Cardiac ventricle fibroblast (primary cell): ENCODE data around the gene EPHA8. TPM values are rescaled to one million over a fixed set of nuclear protein-coding genes. Genes with fewer than 3 reads are reported as not detected.

Source experiments
- total RNA-seq: library from RNA; depleted of rRNA; stranded (reverse); fragments of >200 nt; gene quantifications from 2 replicates; pipeline ENCODE4 v1.2.3, GENCODE V29; 2015

EPHA8 gene
- not detected in 2 replicates for total RNA-seq

DNA sequence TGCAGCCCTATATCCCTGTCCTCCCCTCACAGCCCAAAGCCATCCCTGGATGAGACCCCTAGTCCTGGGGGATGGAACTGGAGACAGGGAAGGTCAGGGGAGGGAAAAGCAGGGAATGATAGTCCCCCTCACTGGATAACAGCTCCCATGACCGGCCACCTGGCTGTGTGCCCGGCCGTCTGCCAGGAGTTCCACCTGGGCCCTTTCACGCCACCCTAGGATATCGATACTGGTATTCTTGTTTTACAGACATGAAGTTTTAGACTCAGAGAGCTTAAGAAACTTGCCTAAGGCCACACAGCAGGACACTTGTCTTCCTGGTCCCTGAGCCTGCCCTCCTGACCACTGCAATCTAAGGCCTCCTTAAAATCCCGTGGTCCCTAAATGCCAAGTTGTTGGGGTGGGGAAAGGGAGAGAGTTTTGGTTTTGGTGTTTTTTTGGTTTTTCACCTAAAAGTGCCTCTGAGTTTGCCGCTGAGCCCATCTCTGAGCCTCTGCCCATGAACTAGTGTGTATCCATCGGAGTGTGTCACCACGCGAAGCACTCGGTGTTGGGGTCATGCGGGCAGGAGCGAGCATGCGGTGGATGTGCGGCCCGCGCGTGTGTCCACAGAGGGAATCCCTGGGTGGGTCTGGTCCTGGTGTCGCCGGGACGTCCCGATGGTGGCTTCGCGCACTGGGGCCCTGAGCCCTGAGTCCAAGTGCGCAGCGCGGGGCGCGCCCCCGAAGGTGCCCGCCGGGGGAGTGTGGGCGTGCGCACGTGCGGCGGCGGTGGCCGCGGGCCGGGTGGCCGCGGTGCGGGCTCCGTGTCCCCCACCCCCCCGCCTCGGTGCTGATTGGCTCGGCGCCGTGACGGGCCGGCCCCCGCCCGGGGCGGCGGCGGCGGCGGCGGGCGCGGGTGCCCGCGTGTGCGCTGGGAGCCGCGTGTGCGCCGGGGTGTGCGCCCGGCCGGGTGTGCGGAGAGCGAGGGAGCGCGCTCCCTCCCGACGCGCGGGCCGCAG lies at the start of gene EPHA8:
Gene EPHA8 (plus strand): TSS at position 906 of the 1,000 bp plus-strand sequence. CDS start 147 bp downstream, outside the sequence.

DNA sequence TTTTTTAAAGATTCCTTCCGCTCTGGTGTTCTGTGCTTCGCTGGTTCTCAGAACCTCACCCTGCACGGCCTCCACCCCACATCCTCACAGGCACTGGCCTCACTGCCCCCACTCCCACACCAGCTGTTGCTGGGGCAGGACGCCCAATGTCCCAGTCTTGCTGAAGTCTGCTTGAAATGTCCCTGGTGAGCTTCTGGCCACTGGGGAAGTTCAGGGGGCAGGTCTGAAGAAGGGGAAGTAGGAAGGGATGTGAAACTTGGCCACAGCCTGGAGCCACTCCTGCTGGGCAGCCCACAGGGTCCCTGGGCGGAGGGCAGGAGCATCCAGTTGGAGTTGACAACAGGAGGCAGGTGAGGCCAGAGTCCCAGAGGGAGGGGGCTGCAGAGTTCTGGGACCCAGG lies 73.1 kb downstream of the EPHA8 start, which contains the start of gene C1QA:
Gene C1QA (plus strand): TSS at position 276 of the 400 bp plus-strand sequence. CDS start 989 bp downstream, outside the sequence.

DNA sequence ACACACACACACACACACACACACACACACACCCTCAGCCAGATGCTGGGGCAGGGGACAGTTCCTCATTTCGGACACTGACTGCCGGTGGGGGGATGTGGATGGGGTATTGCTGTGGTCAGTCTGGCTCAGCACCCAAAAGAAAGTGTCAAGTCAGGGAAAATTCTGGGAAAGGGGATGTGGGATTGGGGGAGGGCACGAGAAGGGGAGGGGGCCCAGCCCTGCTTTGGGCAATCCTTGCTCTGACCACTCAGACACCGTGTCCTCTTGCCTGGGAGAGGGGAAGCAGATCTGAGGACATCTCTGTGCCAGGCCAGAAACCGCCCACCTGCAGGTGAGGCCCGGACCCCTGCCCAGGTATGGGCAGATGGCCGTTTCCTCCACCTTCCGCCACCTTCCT lies 80.1 kb downstream of the EPHA8 start, which contains the start of gene C1QC:
Gene C1QC (plus strand): TSS at position 253 of the 400 bp plus-strand sequence. CDS start 391 bp downstream, outside the sequence.

DNA sequence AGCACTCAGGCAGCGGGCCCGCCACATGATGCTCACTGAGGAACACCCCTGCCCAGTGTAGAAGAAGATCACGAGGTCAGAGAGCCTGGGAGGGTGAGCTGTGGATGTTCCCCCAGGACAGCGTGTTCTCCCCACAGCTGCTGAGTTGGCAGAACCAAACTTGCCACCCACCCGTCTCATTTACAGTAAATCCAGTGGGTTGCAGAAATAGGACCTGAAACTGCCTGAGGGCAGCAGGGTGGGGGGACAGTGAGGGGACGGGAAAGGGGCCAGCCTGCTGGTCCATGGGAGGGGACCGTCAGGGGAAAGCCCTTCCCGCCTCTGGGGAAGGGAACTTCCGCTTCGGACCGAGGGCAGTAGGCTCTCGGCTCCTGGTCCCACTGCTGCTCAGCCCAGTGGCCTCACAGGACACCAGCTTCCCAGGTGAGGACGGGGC lies 89.6 kb downstream of the EPHA8 start, which contains the start of gene C1QB:
Gene C1QB (plus strand): TSS at position 356 of the 436 bp plus-strand sequence. CDS start 6,227 bp downstream, outside the sequence.

Other genes starting within 250 kb of the EPHA8 start
- gene ZBTB40, start 111.6 kb upstream of the EPHA8 start, total RNA-seq, result 9.0 and 9.4 TPM in 2 replicates
- not detected in 2 replicates for gene C1QA, start 73.1 kb downstream of the EPHA8 start, total RNA-seq
- gene C1QC, start 80.1 kb downstream of the EPHA8 start, total RNA-seq, result not detected in 2 replicates
- not detected in 2 replicates for gene C1QB, start 89.7 kb downstream of the EPHA8 start, total RNA-seq
- gene EPHB2, start 147.3 kb downstream of the EPHA8 start, total RNA-seq, result 1.9 TPM in 2 replicates